ENCODE results near the gene KAT6B.

Gene KAT6B

GRCh38 chr10:74958316-74958715, 131.9 kb downstream of the KAT6B start:
- H3K27ac ChIP-seq (ENCODE audit: low read depth, low read length), result no peak overlapping the region
- no peak overlapping the region for H3K9ac ChIP-seq (ENCODE audit: low read depth in 1 of 2, low read length in 2 of 2)
- H3K9me3 ChIP-seq (ENCODE audit: control insufficient read depth in 1 of 2, low read length in 2 of 2), result no peaks in the 10 kb centered on the region
- H3K36me3 ChIP-seq (ENCODE audit: control insufficient read depth in 1 of 2, insufficient read depth in 2 of 2, low read length in 2 of 2), result no peaks in the 10 kb centered on the region
- no peaks in the 10 kb centered on the region for H3K4me1 ChIP-seq (ENCODE audit: control insufficient read depth in 1 of 2, insufficient read depth in 2 of 2, low read length in 2 of 2)
- no peaks in the 10 kb centered on the region for H3K27me3 ChIP-seq (ENCODE audit: control insufficient read depth in 1 of 2, insufficient read depth in 2 of 2, low read length in 2 of 2)
- no peak overlapping the region for H3K4me3 ChIP-seq (ENCODE audit: low read depth in 1 of 2, low read length in 2 of 2)

- Histone ChIP-seq H3K36me3 (ENCODE audit: control insufficient read depth in 1 of 2, insufficient read depth in 2 of 2, low read length in 2 of 2) (no peaks in the 10 kb centered on the region), H3K9me3 (ENCODE audit: control insufficient read depth in 1 of 2, low read length in 2 of 2) (no peaks in the 10 kb centered on the region), H3K4me1 (ENCODE audit: control insufficient read depth in 1 of 2, insufficient read depth in 2 of 2, low read length in 2 of 2) (no peaks in the 10 kb centered on the region), H3K4me3 (ENCODE audit: low read depth in 1 of 2, low read length in 2 of 2) (no peak overlapping the region), H3K27me3 (ENCODE audit: control insufficient read depth in 1 of 2, insufficient read depth in 2 of 2, low read length in 2 of 2) (no peaks in the 10 kb centered on the region), H3K27ac (ENCODE audit: low read depth, low read length) (no peak overlapping the region), H3K9ac (ENCODE audit: low read depth in 1 of 2, low read length in 2 of 2) (no peak overlapping the region)
Measured at GRCh38 chr10:74960670-74961069, 134.3 kb downstream of the KAT6B start.

- no peak overlapping the region for H3K27ac ChIP-seq (ENCODE audit: low read depth, low read length)
- H3K4me1 ChIP-seq (ENCODE audit: control insufficient read depth in 1 of 2, insufficient read depth in 2 of 2, low read length in 2 of 2), result peaks cover 0 to 2% of the 10 kb centered on the region in 2 donors
- no peaks in the 10 kb centered on the region for H3K27me3 ChIP-seq (ENCODE audit: control insufficient read depth in 1 of 2, insufficient read depth in 2 of 2, low read length in 2 of 2)
- no peaks in the 10 kb centered on the region for H3K9me3 ChIP-seq (ENCODE audit: control insufficient read depth in 1 of 2, low read length in 2 of 2)
- no peaks in the 10 kb centered on the region for H3K36me3 ChIP-seq (ENCODE audit: control insufficient read depth in 1 of 2, insufficient read depth in 2 of 2, low read length in 2 of 2)
- no peak overlapping the region for H3K4me3 ChIP-seq (ENCODE audit: low read depth in 1 of 2, low read length in 2 of 2)
- no peak overlapping the region for H3K9ac ChIP-seq (ENCODE audit: low read depth in 1 of 2, low read length in 2 of 2)
Measured at GRCh38 chr10:74962517-74962916, 136.1 kb downstream of the KAT6B start.

GRCh38 chr10:74963549-74963948, 137.1 kb downstream of the KAT6B start:
- no peak overlapping the region for H3K4me3 ChIP-seq (ENCODE audit: low read depth in 1 of 2, low read length in 2 of 2)
- H3K36me3 ChIP-seq (ENCODE audit: control insufficient read depth in 1 of 2, insufficient read depth in 2 of 2, low read length in 2 of 2), result no peaks in the 10 kb centered on the region

GRCh38 chr10:74967911-74968666, 141.7 kb downstream of the KAT6B start:
- H3K9ac ChIP-seq (ENCODE audit: low read depth in 1 of 2, low read length in 2 of 2), result no peak overlapping the region
- H3K27ac ChIP-seq (ENCODE audit: low read depth, low read length), result no peak overlapping the region
- H3K27me3 ChIP-seq (ENCODE audit: control insufficient read depth in 1 of 2, insufficient read depth in 2 of 2, low read length in 2 of 2), result no peaks in the 10 kb centered on the region
- no peak overlapping the region for H3K4me3 ChIP-seq (ENCODE audit: low read depth in 1 of 2, low read length in 2 of 2)
- peaks cover 6 to 19% of the 10 kb centered on the region in 2 donors for H3K4me1 ChIP-seq (ENCODE audit: control insufficient read depth in 1 of 2, insufficient read depth in 2 of 2, low read length in 2 of 2)
- no peaks in the 10 kb centered on the region for H3K36me3 ChIP-seq (ENCODE audit: control insufficient read depth in 1 of 2, insufficient read depth in 2 of 2, low read length in 2 of 2)
- no peaks in the 10 kb centered on the region for H3K9me3 ChIP-seq (ENCODE audit: control insufficient read depth in 1 of 2, low read length in 2 of 2)

More at GRCh38 chr10:74963549-74963948, 137.1 kb downstream of the KAT6B start:
- no peak overlapping the region for H3K9ac ChIP-seq (ENCODE audit: low read depth in 1 of 2, low read length in 2 of 2)
- H3K4me1 ChIP-seq (ENCODE audit: control insufficient read depth in 1 of 2, insufficient read depth in 2 of 2, low read length in 2 of 2), result peaks cover 6 to 12% of the 10 kb centered on the region in 2 donors
- no peaks in the 10 kb centered on the region for H3K9me3 ChIP-seq (ENCODE audit: control insufficient read depth in 1 of 2, low read length in 2 of 2)
- no peaks in the 10 kb centered on the region for H3K27me3 ChIP-seq (ENCODE audit: control insufficient read depth in 1 of 2, insufficient read depth in 2 of 2, low read length in 2 of 2)
- no peak overlapping the region for H3K27ac ChIP-seq (ENCODE audit: low read depth, low read length)

GRCh38 chr10:74968667-74969061, 142.3 kb downstream of the KAT6B start:
- Histone ChIP-seq H3K27me3 (ENCODE audit: control insufficient read depth in 1 of 2, insufficient read depth in 2 of 2, low read length in 2 of 2) (no peaks in the 10 kb centered on the region), H3K27ac (ENCODE audit: low read depth, low read length) (no peak overlapping the region), H3K9ac (ENCODE audit: low read depth in 1 of 2, low read length in 2 of 2) (no peak overlapping the region), H3K4me3 (ENCODE audit: low read depth in 1 of 2, low read length in 2 of 2) (no peak overlapping the region), H3K36me3 (ENCODE audit: control insufficient read depth in 1 of 2, insufficient read depth in 2 of 2, low read length in 2 of 2) (no peaks in the 10 kb centered on the region), H3K9me3 (ENCODE audit: control insufficient read depth in 1 of 2, low read length in 2 of 2) (no peaks in the 10 kb centered on the region), H3K4me1 (ENCODE audit: control insufficient read depth in 1 of 2, insufficient read depth in 2 of 2, low read length in 2 of 2) (peaks cover 6 to 19% of the 10 kb centered on the region in 2 donors)

GRCh38 chr10:74969093-74969492, 142.7 kb downstream of the KAT6B start:
- no peak overlapping the region for H3K4me3 ChIP-seq (ENCODE audit: low read depth in 1 of 2, low read length in 2 of 2)
- no peaks in the 10 kb centered on the region for H3K9me3 ChIP-seq (ENCODE audit: control insufficient read depth in 1 of 2, low read length in 2 of 2)
- no peak overlapping the region for H3K9ac ChIP-seq (ENCODE audit: low read depth in 1 of 2, low read length in 2 of 2)
- no peak overlapping the region for H3K27ac ChIP-seq (ENCODE audit: low read depth, low read length)
- no peaks in the 10 kb centered on the region for H3K27me3 ChIP-seq (ENCODE audit: control insufficient read depth in 1 of 2, insufficient read depth in 2 of 2, low read length in 2 of 2)
- H3K4me1 ChIP-seq (ENCODE audit: control insufficient read depth in 1 of 2, insufficient read depth in 2 of 2, low read length in 2 of 2), result peaks cover 6 to 19% of the 10 kb centered on the region in 2 donors
- H3K36me3 ChIP-seq (ENCODE audit: control insufficient read depth in 1 of 2, insufficient read depth in 2 of 2, low read length in 2 of 2), result no peaks in the 10 kb centered on the region

GRCh38 chr10:74969530-74969929, 143.1 kb downstream of the KAT6B start:
- Histone ChIP-seq H3K36me3 (ENCODE audit: control insufficient read depth in 1 of 2, insufficient read depth in 2 of 2, low read length in 2 of 2) (no peaks in the 10 kb centered on the region), H3K27ac (ENCODE audit: low read depth, low read length) (no peak overlapping the region), H3K9ac (ENCODE audit: low read depth in 1 of 2, low read length in 2 of 2) (no peak overlapping the region), H3K4me1 (ENCODE audit: control insufficient read depth in 1 of 2, insufficient read depth in 2 of 2, low read length in 2 of 2) (peaks cover 6 to 19% of the 10 kb centered on the region in 2 donors), H3K27me3 (ENCODE audit: control insufficient read depth in 1 of 2, insufficient read depth in 2 of 2, low read length in 2 of 2) (no peaks in the 10 kb centered on the region), H3K4me3 (ENCODE audit: low read depth in 1 of 2, low read length in 2 of 2) (no peak overlapping the region), H3K9me3 (ENCODE audit: control insufficient read depth in 1 of 2, low read length in 2 of 2) (no peaks in the 10 kb centered on the region)

- H3K4me1 ChIP-seq (ENCODE audit: control insufficient read depth in 1 of 2, insufficient read depth in 2 of 2, low read length in 2 of 2), result peaks cover 3 to 10% of the 10 kb centered on the region in 2 donors
- H3K36me3 ChIP-seq (ENCODE audit: control insufficient read depth in 1 of 2, insufficient read depth in 2 of 2, low read length in 2 of 2), result peaks cover 11 to 17% of the 10 kb centered on the region in 2 donors
- no peaks in the 10 kb centered on the region for H3K27me3 ChIP-seq (ENCODE audit: control insufficient read depth in 1 of 2, insufficient read depth in 2 of 2, low read length in 2 of 2)
- no peaks in the 10 kb centered on the region for H3K9me3 ChIP-seq (ENCODE audit: control insufficient read depth in 1 of 2, low read length in 2 of 2)
- no peak overlapping the region for H3K4me3 ChIP-seq (ENCODE audit: low read depth in 1 of 2, low read length in 2 of 2)
- H3K27ac ChIP-seq (ENCODE audit: low read depth, low read length), result no peak overlapping the region
- H3K9ac ChIP-seq (ENCODE audit: low read depth in 1 of 2, low read length in 2 of 2), result no peak overlapping the region
Measured at GRCh38 chr10:74973741-74974392, 147.5 kb downstream of the KAT6B start.

GRCh38 chr10:74975758-74976157, 149.4 kb downstream of the KAT6B start:
- no peak overlapping the region for H3K4me3 ChIP-seq (ENCODE audit: low read depth in 1 of 2, low read length in 2 of 2)
- H3K27me3 ChIP-seq (ENCODE audit: control insufficient read depth in 1 of 2, insufficient read depth in 2 of 2, low read length in 2 of 2), result no peaks in the 10 kb centered on the region
- H3K4me1 ChIP-seq (ENCODE audit: control insufficient read depth in 1 of 2, insufficient read depth in 2 of 2, low read length in 2 of 2), result peaks cover 3 to 5% of the 10 kb centered on the region in 2 donors
- H3K27ac ChIP-seq (ENCODE audit: low read depth, low read length), result no peak overlapping the region
- no peaks in the 10 kb centered on the region for H3K9me3 ChIP-seq (ENCODE audit: control insufficient read depth in 1 of 2, low read length in 2 of 2)
- H3K9ac ChIP-seq (ENCODE audit: low read depth in 1 of 2, low read length in 2 of 2), result no peak overlapping the region
- H3K36me3 ChIP-seq (ENCODE audit: control insufficient read depth in 1 of 2, insufficient read depth in 2 of 2, low read length in 2 of 2), result peaks cover 11 to 17% of the 10 kb centered on the region in 2 donors
